Measurements from ENCODE around the gene RABEP2. TPM values are rescaled to one million over a fixed set of nuclear protein-coding genes. Genes with fewer than 3 reads are reported as not detected.

RABEP2 gene
- total and polyA plus RNA-seq, 9 of the 15 experiments (the other 6 are each of a cell fraction or from before 2014, with no cell fraction given), result 0.15 to 13.4 (median 3.5) TPM

DNA sequence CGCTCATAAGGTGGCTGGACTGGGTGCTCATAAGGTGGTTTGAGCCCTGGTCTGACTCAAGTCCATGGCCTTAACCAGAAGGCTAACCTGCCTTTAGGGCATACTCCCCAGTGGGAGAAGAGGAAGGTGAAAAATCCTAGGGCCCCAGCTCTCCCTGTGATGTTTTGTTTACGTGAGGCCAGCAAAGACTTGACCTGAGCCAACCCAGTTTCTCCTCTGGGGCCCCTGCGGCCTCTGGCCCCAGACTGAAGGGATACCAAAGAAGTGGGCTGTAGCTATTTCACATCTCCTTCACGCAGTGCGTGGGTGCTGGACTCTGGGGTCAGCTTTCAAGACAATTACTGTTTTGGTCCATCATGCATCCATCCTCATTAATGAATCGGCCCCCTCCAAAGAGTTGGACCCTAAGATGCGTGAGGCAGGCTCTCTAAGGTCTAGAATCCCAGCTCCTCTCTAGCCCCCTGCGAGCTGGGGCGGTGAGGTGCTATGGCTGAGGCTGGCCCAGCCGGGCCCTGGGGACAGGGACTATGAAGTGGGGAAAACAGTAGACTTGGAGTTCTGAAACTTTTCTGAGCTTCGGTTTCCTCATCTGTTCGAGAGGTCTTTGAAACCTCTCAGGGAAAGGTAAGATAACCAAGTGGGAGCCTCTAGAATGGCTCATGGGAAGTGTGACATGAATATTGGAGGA lies 59.9 kb downstream of the RABEP2 start:
- DNase-seq (ENCODE audit: extremely low read depth in 1 of 4, low spot score in 3 of 4) (no peak), FAIRE-seq (no peak), ATAC-seq (no peak)
- intact Hi-C loops (cut with micrococcal nuclease), result no loop called here
- TF ChIP-seq ZNF780A (CRISPR knock-in tag; IDR thresholded peaks at IDR 0.05), result no peak
- no peak for TF ChIP-seq DACH1 (IDR thresholded peaks at IDR 0.05; ENCODE audit: partially characterized antibody)
- TF ChIP-seq TARDBP (IDR thresholded peaks at IDR 0.05), result no peak
- TF ChIP-seq POLR2A (conservative IDR thresholded peaks at IDR 0.05), result no peak
- no peak for TF ChIP-seq HMG20B (CRISPR knock-in tag; IDR thresholded peaks at IDR 0.05)
- no peak for TF ChIP-seq PPARD (CRISPR knock-in tag; IDR thresholded peaks at IDR 0.05)
- no peak for TF ChIP-seq FOXJ2 (tag; IDR thresholded peaks at IDR 0.05)
- no peak for TF ChIP-seq CTBP1 (IDR thresholded peaks at IDR 0.05; ENCODE audit: borderline replicate concordance)
- TF ChIP-seq, protein P1, sequence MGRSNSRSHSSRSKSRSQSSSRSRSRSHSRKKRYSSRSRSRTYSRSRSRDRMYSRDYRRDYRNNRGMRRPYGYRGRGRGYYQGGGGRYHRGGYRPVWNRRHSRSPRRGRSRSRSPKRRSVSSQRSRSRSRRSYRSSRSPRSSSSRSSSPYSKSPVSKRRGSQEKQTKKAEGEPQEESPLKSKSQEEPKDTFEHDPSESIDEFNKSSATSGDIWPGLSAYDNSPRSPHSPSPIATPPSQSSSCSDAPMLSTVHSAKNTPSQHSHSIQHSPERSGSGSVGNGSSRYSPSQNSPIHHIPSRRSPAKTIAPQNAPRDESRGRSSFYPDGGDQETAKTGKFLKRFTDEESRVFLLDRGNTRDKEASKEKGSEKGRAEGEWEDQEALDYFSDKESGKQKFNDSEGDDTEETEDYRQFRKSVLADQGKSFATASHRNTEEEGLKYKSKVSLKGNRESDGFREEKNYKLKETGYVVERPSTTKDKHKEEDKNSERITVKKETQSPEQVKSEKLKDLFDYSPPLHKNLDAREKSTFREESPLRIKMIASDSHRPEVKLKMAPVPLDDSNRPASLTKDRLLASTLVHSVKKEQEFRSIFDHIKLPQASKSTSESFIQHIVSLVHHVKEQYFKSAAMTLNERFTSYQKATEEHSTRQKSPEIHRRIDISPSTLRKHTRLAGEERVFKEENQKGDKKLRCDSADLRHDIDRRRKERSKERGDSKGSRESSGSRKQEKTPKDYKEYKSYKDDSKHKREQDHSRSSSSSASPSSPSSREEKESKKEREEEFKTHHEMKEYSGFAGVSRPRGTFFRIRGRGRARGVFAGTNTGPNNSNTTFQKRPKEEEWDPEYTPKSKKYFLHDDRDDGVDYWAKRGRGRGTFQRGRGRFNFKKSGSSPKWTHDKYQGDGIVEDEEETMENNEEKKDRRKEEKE (IDR thresholded peaks at IDR 0.05; ENCODE audit: borderline replicate concordance in 1 of 2, control insufficient read depth in 1 of 2, low read depth in 2 of 2, low read length in 1 of 2), result no peak
- no peak for TF ChIP-seq FUS (optimal IDR thresholded peaks at IDR 0.05; ENCODE audit: low read depth, low read length)
- TF ChIP-seq ZNF224 (CRISPR knock-in tag; IDR thresholded peaks at IDR 0.05), result no peak
- no peak for TF ChIP-seq MYNN (IDR thresholded peaks at IDR 0.05)
- TF ChIP-seq MYNN (CRISPR knock-in tag; IDR thresholded peaks at IDR 0.05), result no peak
- no peak for TF ChIP-seq CBX3 (IDR thresholded peaks at IDR 0.05; ENCODE audit: borderline replicate concordance in 1 of 2, low read length in 2 of 2)
- no peak for TF ChIP-seq RAD51 (IDR thresholded peaks at IDR 0.05; ENCODE audit: borderline replicate concordance, low read depth)
- no peak for TF ChIP-seq ZNF507 (tag; conservative IDR thresholded peaks at IDR 0.05)
- TF ChIP-seq, protein P2, sequence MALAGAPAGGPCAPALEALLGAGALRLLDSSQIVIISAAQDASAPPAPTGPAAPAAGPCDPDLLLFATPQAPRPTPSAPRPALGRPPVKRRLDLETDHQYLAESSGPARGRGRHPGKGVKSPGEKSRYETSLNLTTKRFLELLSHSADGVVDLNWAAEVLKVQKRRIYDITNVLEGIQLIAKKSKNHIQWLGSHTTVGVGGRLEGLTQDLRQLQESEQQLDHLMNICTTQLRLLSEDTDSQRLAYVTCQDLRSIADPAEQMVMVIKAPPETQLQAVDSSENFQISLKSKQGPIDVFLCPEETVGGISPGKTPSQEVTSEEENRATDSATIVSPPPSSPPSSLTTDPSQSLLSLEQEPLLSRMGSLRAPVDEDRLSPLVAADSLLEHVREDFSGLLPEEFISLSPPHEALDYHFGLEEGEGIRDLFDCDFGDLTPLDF (CRISPR knock-in tag; IDR thresholded peaks at IDR 0.05), result no peak
- TF ChIP-seq RUNX1 (IDR thresholded peaks at IDR 0.05; ENCODE audit: low read depth), result no peak
- no peak for TF ChIP-seq CHD4 (IDR thresholded peaks at IDR 0.05; ENCODE audit: insufficient read depth, insufficient replicate concordance, low read depth, low read length, poor library complexity, severe bottlenecking)
- Histone ChIP-seq H3K27me3 (ENCODE audit: control insufficient read depth in 2 of 2, insufficient read depth in 2 of 2, low read length in 2 of 2) (no peaks in the 10 kb centered on the region), H3K9me3 (replicated peaks; ENCODE audit: control insufficient read depth, insufficient read depth, low read depth, low read length) (no peaks in the 10 kb centered on the region), H3K9ac (ENCODE audit: insufficient read depth in 1 of 2, low read depth in 2 of 2, low read length in 2 of 2) (peak overlapping the region; percentile 93 to 99), H3K36me3 (ENCODE audit: control insufficient read depth, insufficient read depth, low read length) (peaks cover 49% of the 10 kb centered on the region; the same call in 2 of the 3 replicates), H3K4me2 (ENCODE audit: insufficient read depth, low read length) (peak overlapping the region; percentile 99), H3K9me1 (ENCODE audit: control insufficient read depth, insufficient read depth, low read length) (no peaks in the 10 kb centered on the region), H4K20me1 (replicated peaks; ENCODE audit: control insufficient read depth, insufficient read depth, low read length) (peaks cover 9% of the 10 kb centered on the region; the same call in 1 of the 2 replicates), H3K79me2 (ENCODE audit: control insufficient read depth, insufficient read depth, low read length) (peaks cover 53% of the 10 kb centered on the region), H3K27ac (ENCODE audit: extremely low read depth, low read depth, low read length) (peak overlapping the region; percentile 99; the same call in 2 of the 3 replicates), H2AFZ (ENCODE audit: low read depth, low read length) (no peak overlapping the region), H3K4me3 (peak overlapping the region; percentile 88; the same call in 1 of the 2 replicates), H3K4me1 (replicated peaks in 1 of 2; ENCODE audit: control insufficient read depth in 2 of 2, insufficient read depth in 2 of 2, low read length in 2 of 2) (peaks cover 14 to 30% of the 10 kb centered on the region in 2 experiments)
- TSS peak; percentile 65 for BruUV-seq (replicated peaks)
- 67% methylated on average over 11 of the region's 12 CpGs for WGBS (ENCODE audit: insufficient coverage, low coverage, missing lambda C conversion rate)
- POLR2A ChIA-PET, result interaction anchor here (0.5 to 5.6 kb wide), 12 partner anchors 9 to 925 kb away, joined by 3 to 99 read pairs (median 4); partner anchors contain the start of genes KIF22 and TUFM
- in situ Hi-C loops (cut with MboI), result no loop called here
- CTCF ChIA-PET (ENCODE audit: low intra/inter-chr PET ratio), result no interaction called here
